T-helper 2 cell (primary cell): ENCODE measurements around the gene SMURF1.

ENCODE experiments used
- DNase-seq, 5 experiments: peaks; one replicate each; pipeline versions ENCODE4 v3.0.0 to v3.0.0-alpha.2; 2012 to 2022

Gene SMURF1

GRCh38 chr7:99096124-99096887 is 47.6 kb downstream of the SMURF1 start:
- DNase-seq: no peak

- no peak for DNase-seq
Measured at GRCh38 chr7:99095698-99096097, 48.2 kb downstream of the SMURF1 start.

- no peak for DNase-seq
Measured at GRCh38 chr7:99094401-99094800, 49.5 kb downstream of the SMURF1 start.

GRCh38 chr7:99092064-99092720 is 51.7 kb downstream of the SMURF1 start:
- DNase-seq: no peak

GRCh38 chr7:99090771-99091542 is 53.0 kb downstream of the SMURF1 start:
- no peak for DNase-seq

- no peak for DNase-seq
Measured at GRCh38 chr7:99089914-99090629, 53.8 kb downstream of the SMURF1 start.

- DNase-seq: no peak
Measured at GRCh38 chr7:99086944-99087343, 57.0 kb downstream of the SMURF1 start.

- no peak for DNase-seq
Measured at GRCh38 chr7:99086532-99086931, 57.4 kb downstream of the SMURF1 start.

GRCh38 chr7:99083733-99084132 is 60.2 kb downstream of the SMURF1 start:
- DNase-seq: no peak

- no peak for DNase-seq
Measured at GRCh38 chr7:99083068-99083651, 60.7 kb downstream of the SMURF1 start.

GRCh38 chr7:99080679-99081078 is 63.2 kb downstream of the SMURF1 start:
- DNase-seq: no peak

- no peak for DNase-seq
Measured at GRCh38 chr7:99079104-99079503, 64.8 kb downstream of the SMURF1 start.

GRCh38 chr7:99078416-99078815 is 65.5 kb downstream of the SMURF1 start:
- no peak for DNase-seq

GRCh38 chr7:99076615-99077014 is 67.3 kb downstream of the SMURF1 start:
- DNase-seq: no peak

GRCh38 chr7:99073839-99074446 is 70.0 kb downstream of the SMURF1 start:
- DNase-seq: no peak

- no peak for DNase-seq
Measured at GRCh38 chr7:99072126-99072525, 71.8 kb downstream of the SMURF1 start.

GRCh38 chr7:99070361-99070760 is 73.5 kb downstream of the SMURF1 start:
- no peak for DNase-seq

- no peak for DNase-seq
Measured at GRCh38 chr7:99061001-99061776, 82.7 kb downstream of the SMURF1 start.

- DNase-seq: no peak
Measured at GRCh38 chr7:99054781-99055180, 89.1 kb downstream of the SMURF1 start.

GRCh38 chr7:99050971-99051370 is 92.9 kb downstream of the SMURF1 start:
- DNase-seq: no peak

GRCh38 chr7:99047526-99048077 is 96.3 kb downstream of the SMURF1 start:
- no peak for DNase-seq
